Measurements from ENCODE around the gene CDH13.

DNA sequence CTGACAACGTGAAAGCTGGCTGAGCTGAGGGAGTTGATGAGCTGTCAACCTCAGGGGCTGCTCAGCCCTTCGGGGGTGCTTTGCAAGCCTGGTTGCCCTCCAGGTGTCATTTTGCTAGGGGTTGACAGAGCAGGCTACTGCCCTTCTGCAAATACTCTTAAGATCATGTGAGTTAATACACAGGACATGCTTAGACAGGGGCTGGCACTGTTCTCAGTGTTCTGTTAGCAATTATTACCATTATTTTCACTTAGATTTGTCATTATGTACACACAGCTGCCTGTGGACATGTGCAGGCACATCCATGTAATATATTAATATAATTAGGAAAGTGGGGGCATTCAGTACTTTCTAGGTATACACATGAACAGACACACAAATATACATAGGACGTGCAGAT, 626.8 kb downstream of the CDH13 start:
- TF ChIP-seq, protein P1, sequence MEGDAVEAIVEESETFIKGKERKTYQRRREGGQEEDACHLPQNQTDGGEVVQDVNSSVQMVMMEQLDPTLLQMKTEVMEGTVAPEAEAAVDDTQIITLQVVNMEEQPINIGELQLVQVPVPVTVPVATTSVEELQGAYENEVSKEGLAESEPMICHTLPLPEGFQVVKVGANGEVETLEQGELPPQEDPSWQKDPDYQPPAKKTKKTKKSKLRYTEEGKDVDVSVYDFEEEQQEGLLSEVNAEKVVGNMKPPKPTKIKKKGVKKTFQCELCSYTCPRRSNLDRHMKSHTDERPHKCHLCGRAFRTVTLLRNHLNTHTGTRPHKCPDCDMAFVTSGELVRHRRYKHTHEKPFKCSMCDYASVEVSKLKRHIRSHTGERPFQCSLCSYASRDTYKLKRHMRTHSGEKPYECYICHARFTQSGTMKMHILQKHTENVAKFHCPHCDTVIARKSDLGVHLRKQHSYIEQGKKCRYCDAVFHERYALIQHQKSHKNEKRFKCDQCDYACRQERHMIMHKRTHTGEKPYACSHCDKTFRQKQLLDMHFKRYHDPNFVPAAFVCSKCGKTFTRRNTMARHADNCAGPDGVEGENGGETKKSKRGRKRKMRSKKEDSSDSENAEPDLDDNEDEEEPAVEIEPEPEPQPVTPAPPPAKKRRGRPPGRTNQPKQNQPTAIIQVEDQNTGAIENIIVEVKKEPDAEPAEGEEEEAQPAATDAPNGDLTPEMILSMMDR (IDR thresholded peaks at IDR 0.05), result no peak
- no peak for TF ChIP-seq POLR2A (IDR thresholded peaks at IDR 0.05)

All from thyroid gland (tissue), 4 donors.